Stimulated activated CD8-positive, alpha-beta memory T cell treated with anti-CD3 and anti-CD28 coated beads, Interleukin-15, amount 100 ng/mL, for 48 hours (primary cell): Measurements from ENCODE around the gene NRG2.

Experiments used
- DNase-seq, 2 donors: peaks; one replicate each; pipeline ENCODE4 v3.0.0-alpha.2; 2020; ENCODE audit warnings: low read depth in 2 of 2

The NRG2 gene

GRCh38 chr5:140041099-140041491, 2.0 kb downstream of the NRG2 start:
- no peak for DNase-seq

GRCh38 chr5:140040358-140040757, 2.7 kb downstream of the NRG2 start:
- no peak for DNase-seq

- DNase-seq: no peak
These were observed 3.5 kb downstream of the NRG2 start for GRCh38 chr5:140039561-140039960.

GRCh38 chr5:140038373-140038957, 4.6 kb downstream of the NRG2 start:
- no peak for DNase-seq

- DNase-seq: no peak
These were observed 6.1 kb downstream of the NRG2 start for GRCh38 chr5:140037012-140037411.

- DNase-seq: no peak
These were observed 7.2 kb downstream of the NRG2 start for GRCh38 chr5:140035881-140036280.

- DNase-seq: no peak
These were observed 9.9 kb downstream of the NRG2 start for GRCh38 chr5:140033037-140033760.

- DNase-seq: no peak
These were observed 10.8 kb downstream of the NRG2 start for GRCh38 chr5:140032296-140032695.

- DNase-seq: no peak
These were observed 15.3 kb downstream of the NRG2 start for GRCh38 chr5:140027807-140028206.

- no peak for DNase-seq
These were observed 17.4 kb downstream of the NRG2 start for GRCh38 chr5:140025736-140026135.

- DNase-seq: no peak
These were observed 18.2 kb downstream of the NRG2 start for GRCh38 chr5:140024928-140025327.

- no peak for DNase-seq
These were observed 19.4 kb downstream of the NRG2 start for GRCh38 chr5:140023611-140024191.

GRCh38 chr5:140020601-140021177, 22.4 kb downstream of the NRG2 start:
- no peak for DNase-seq

GRCh38 chr5:140018920-140019644, 24.0 kb downstream of the NRG2 start:
- DNase-seq: no peak

GRCh38 chr5:140018517-140018916, 24.6 kb downstream of the NRG2 start:
- DNase-seq: no peak

GRCh38 chr5:140018096-140018481, 25.0 kb downstream of the NRG2 start:
- no peak for DNase-seq

GRCh38 chr5:140017397-140018095, 25.6 kb downstream of the NRG2 start:
- no peak for DNase-seq

GRCh38 chr5:140015706-140016105, 27.4 kb downstream of the NRG2 start:
- no peak for DNase-seq

- DNase-seq: no peak
These were observed 28.3 kb downstream of the NRG2 start for GRCh38 chr5:140014751-140015150.

GRCh38 chr5:140013536-140013935, 29.6 kb downstream of the NRG2 start:
- DNase-seq: no peak

GRCh38 chr5:140012443-140012842, 30.7 kb downstream of the NRG2 start:
- DNase-seq: no peak
